Panc1 (cell line): ENCODE results near the gene NTM. TPM values are rescaled to one million over a fixed set of nuclear protein-coding genes. Genes with fewer than 3 reads are reported as not detected.

Experiments used
- ATAC-seq: fragments of 200-7000 bp; cut with Tn5 transposase; 2 replicates; pipeline ENCODE4 v1.9.1; 2020; ENCODE audit warnings: mild to moderate bottlenecking, moderate library complexity
- BruUV-seq: library from RNA; stranded (reverse); fragments of 400-500 nt; replicated peaks from 2 replicates; lab custom pipeline; 2021; lab: Mats Ljungman, UMichigan
- CTCF ChIA-PET: fragments of 300-600 bp; sonication (Branson Sonifier 250); formaldehyde crosslinking; loops from one replicate; lab custom pipeline; 2022; ENCODE audit warnings: antibody characterized with exemption; lab: Charles Lee
- POLR2A ChIA-PET: fragments of 300-600 bp; sonication (Branson Sonifier 250); formaldehyde crosslinking; loops from one replicate; lab custom pipeline; 2022; ENCODE audit warnings: antibody characterized with exemption; lab: Charles Lee
- DNase-seq: peaks from one replicate; pipeline ENCODE4 v3.0.0-alpha.2; 2010; ENCODE audit warnings: low read depth, low spot score
- H3K27ac ChIP-seq: 2 replicates; pipeline ENCODE4 v1.5.1; 2011; ENCODE audit warnings: mild to moderate bottlenecking, low read length, inconsistent platforms
- H3K27me3 ChIP-seq: fragments of 200-500 bp; sonication (Bioruptor generic); 2 replicates; pipeline ENCODE4 v1.6.0; 2014; ENCODE audit warnings: low read length, inconsistent platforms; ENCODE audit not compliant: control insufficient read depth, insufficient read depth
- H3K36me3 ChIP-seq: fragments of 200-500 bp; sonication (Bioruptor generic); 2 replicates; pipeline ENCODE4 v1.5.1; 2014; ENCODE audit warnings: inconsistent platforms, mild to moderate bottlenecking, low read length, moderate library complexity; ENCODE audit not compliant: control insufficient read depth, insufficient read depth
- H3K4me1 ChIP-seq: 2 replicates; pipeline ENCODE4 v1.5.1; 2011; ENCODE audit warnings: inconsistent platforms, mild to moderate bottlenecking, low read length, moderate library complexity; ENCODE audit not compliant: control insufficient read depth, insufficient read depth
- H3K4me3 ChIP-seq, 2 experiments: 2 replicates each; pipeline ENCODE4 v1.5.1; 2011 to 2012; ENCODE audit warnings: low read depth in 2 of 2, low read length in 2 of 2, mild to moderate bottlenecking in 2 of 2, inconsistent platforms in 1 of 2, moderate library complexity in 1 of 2
- H3K9me3 ChIP-seq: fragments of 200-500 bp; sonication (Bioruptor generic); 2 replicates; pipeline ENCODE4 v1.5.1; 2014; ENCODE audit warnings: low read depth, mild to moderate bottlenecking, inconsistent platforms, low read length, moderate library complexity; ENCODE audit not compliant: control insufficient read depth, insufficient read depth
- CTCF ChIP-seq: fragments of 450-650 bp; IDR thresholded peaks from 2 replicates; pipeline ENCODE4 v1.5.1; 2017; ENCODE audit warnings: mild to moderate bottlenecking
- POLR2AphosphoS5 ChIP-seq: IDR thresholded peaks from 2 replicates; pipeline ENCODE4 v1.6.1; 2012; ENCODE audit warnings: mild to moderate bottlenecking, low read depth, low read length, moderate library complexity
- SIN3A ChIP-seq: IDR thresholded peaks from 2 replicates; pipeline ENCODE4 v1.6.1; 2012; ENCODE audit warnings: low read depth, mild to moderate bottlenecking, low read length, moderate library complexity, borderline replicate concordance; ENCODE audit not compliant: insufficient read depth
- TCF7L2 ChIP-seq: IDR thresholded peaks from 2 replicates; pipeline ENCODE4 v1.6.1; 2011; ENCODE audit warnings: mild to moderate bottlenecking, low read depth, low read length, inconsistent platforms
- in situ Hi-C: cut with HindIII; loops from 2 replicates; pipeline ENCODE4 v1.10.0; 2016; ENCODE audit warnings: low sequenced_read_pairs, low pct_unique_long_range_greater_than_20kb
- intact Hi-C: fragments of 100-400 bp; cut with micrococcal nuclease; formaldehyde crosslinking; loops from one replicate; pipeline ENCODE4 v1.10.0; 2022; ENCODE audit not compliant: unreplicated experiment
- total RNA-seq: library from RNA; stranded (reverse); gene quantifications from one replicate; pipeline ENCODE4 v1.2.1, GENCODE V29; 2021; ENCODE audit not compliant: unreplicated experiment
- TF ChIP-seq, protein P1 (sequence below), 2 experiments: IDR thresholded peaks; 2 replicates each; pipeline ENCODE4 v1.6.1; 2011 to 2012; ENCODE audit warnings: low read depth in 2 of 2, control low read depth in 1 of 2, low read length in 1 of 2, mild to moderate bottlenecking in 1 of 2, moderate library complexity in 1 of 2; ENCODE audit not compliant: insufficient read depth in 1 of 2

Gene NTM
- total RNA-seq, 1 experiment from 2014 or later, result 0.10 TPM

DNA sequence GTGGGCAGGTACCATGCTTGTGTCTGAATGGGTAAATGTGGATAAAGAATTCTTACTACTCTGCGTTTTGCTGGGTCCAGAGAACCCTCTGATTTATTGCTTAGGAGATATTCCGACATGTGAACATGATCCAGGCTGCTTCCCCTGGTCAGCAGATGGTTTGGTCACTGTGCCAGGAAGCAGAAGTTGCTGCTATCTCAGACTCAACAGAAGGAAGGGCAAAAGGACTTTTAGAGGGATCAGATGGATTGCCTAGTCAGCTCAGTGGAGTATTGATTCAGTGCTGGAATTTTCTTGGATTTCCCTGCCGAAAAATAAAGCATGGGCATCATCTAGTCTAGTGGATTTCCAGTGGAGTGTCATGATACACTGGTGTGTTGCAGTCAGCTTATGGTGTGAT, 440.1 kb downstream of the NTM start:
- TF ChIP-seq SIN3A, result no peak
- TF ChIP-seq TCF7L2, result no peak
- no peak for TF ChIP-seq CTCF
- TF ChIP-seq POLR2AphosphoS5, result no peak
- TF ChIP-seq, protein P1, sequence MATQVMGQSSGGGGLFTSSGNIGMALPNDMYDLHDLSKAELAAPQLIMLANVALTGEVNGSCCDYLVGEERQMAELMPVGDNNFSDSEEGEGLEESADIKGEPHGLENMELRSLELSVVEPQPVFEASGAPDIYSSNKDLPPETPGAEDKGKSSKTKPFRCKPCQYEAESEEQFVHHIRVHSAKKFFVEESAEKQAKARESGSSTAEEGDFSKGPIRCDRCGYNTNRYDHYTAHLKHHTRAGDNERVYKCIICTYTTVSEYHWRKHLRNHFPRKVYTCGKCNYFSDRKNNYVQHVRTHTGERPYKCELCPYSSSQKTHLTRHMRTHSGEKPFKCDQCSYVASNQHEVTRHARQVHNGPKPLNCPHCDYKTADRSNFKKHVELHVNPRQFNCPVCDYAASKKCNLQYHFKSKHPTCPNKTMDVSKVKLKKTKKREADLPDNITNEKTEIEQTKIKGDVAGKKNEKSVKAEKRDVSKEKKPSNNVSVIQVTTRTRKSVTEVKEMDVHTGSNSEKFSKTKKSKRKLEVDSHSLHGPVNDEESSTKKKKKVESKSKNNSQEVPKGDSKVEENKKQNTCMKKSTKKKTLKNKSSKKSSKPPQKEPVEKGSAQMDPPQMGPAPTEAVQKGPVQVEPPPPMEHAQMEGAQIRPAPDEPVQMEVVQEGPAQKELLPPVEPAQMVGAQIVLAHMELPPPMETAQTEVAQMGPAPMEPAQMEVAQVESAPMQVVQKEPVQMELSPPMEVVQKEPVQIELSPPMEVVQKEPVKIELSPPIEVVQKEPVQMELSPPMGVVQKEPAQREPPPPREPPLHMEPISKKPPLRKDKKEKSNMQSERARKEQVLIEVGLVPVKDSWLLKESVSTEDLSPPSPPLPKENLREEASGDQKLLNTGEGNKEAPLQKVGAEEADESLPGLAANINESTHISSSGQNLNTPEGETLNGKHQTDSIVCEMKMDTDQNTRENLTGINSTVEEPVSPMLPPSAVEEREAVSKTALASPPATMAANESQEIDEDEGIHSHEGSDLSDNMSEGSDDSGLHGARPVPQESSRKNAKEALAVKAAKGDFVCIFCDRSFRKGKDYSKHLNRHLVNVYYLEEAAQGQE (IDR thresholded peaks at IDR 0.05; ENCODE audit: insufficient read depth in 1 of 2, low read depth in 2 of 2, low read length in 1 of 2), result no peak
- in situ Hi-C loops, result no loop called here
- ChIA-PET CTCF (no interaction called here), POLR2A (no interaction called here)
- H3K36me3 ChIP-seq, result no peaks in the 10 kb centered on the region
- no peak overlapping the region for H3K4me3 ChIP-seq
- H3K27ac ChIP-seq, result no peak overlapping the region
- peaks cover 3% of the 10 kb centered on the region; the same call in 1 of the 2 replicates for H3K27me3 ChIP-seq
- DNase-seq, result no peak
- no peaks in the 10 kb centered on the region for H3K9me3 ChIP-seq
- ATAC-seq, result no peak
- no peaks in the 10 kb centered on the region for H3K4me1 ChIP-seq
- intact Hi-C loops, result no loop called here
- no TSS peak for BruUV-seq

GRCh38 chr11:131811383-131811782, 441.0 kb downstream of the NTM start:
- ATAC-seq (no peak), DNase-seq (no peak)
- in situ Hi-C loops (no loop called here), intact Hi-C loops (no loop called here)
- Histone ChIP-seq H3K4me3 (no peak overlapping the region), H3K27me3 (no peaks in the 10 kb centered on the region), H3K36me3 (no peaks in the 10 kb centered on the region), H3K9me3 (no peaks in the 10 kb centered on the region), H3K4me1 (no peaks in the 10 kb centered on the region), H3K27ac (no peak overlapping the region)
- POLR2A ChIA-PET, result no interaction called here
- TF ChIP-seq, protein P1 (IDR thresholded peaks at IDR 0.05; ENCODE audit: insufficient read depth in 1 of 2, low read depth in 2 of 2, low read length in 1 of 2), result no peak
- TF ChIP-seq TCF7L2 (no peak), CTCF (no peak), SIN3A (no peak), POLR2AphosphoS5 (no peak)
- CTCF ChIA-PET, result no interaction called here
- BruUV-seq, result no TSS peak
